Measurements from ENCODE around the gene MPRIP. TPM values are rescaled to one million over a fixed set of nuclear protein-coding genes. Genes with fewer than 3 reads are reported as not detected.
A peak's percentile ranks its signal among the peaks of the same experiment; 100 is the strongest.

Gene MPRIP
- total and polyA plus RNA-seq, 2 experiments from 2014 or later = 80.4 to 172 TPM

GRCh38 chr17:17041018-17041521 is 1.2 kb upstream of the MPRIP start:
- H3K27me3 ChIP-seq = no peaks in the 10 kb centered on the region
- H3K9me3 ChIP-seq (ENCODE audit: low read depth) = no peaks in the 10 kb centered on the region
- no peak overlapping the region for H3K27ac ChIP-seq
- no peaks in the 10 kb centered on the region for H3K36me3 ChIP-seq
- H3K4me3 ChIP-seq = no peak overlapping the region
- peaks cover 19% of the 10 kb centered on the region for H3K4me1 ChIP-seq (ENCODE audit: low read depth)
- TF ChIP-seq CTCF (IDR thresholded peaks at IDR 0.05; ENCODE audit: low read depth, low read length) = no peak
- DNase-seq (ENCODE audit: low read depth in 1 of 2, low spot score in 1 of 2) = no peak

- no peak overlapping the region for H3K27ac ChIP-seq
These were observed 480 bp upstream of the MPRIP start for GRCh38 chr17:17041571-17042383.

GRCh38 chr17:17042851-17043460 is 699 bp downstream of the MPRIP start:
- peaks cover 21% of the 10 kb centered on the region for H3K4me1 ChIP-seq (ENCODE audit: low read depth)
- peak overlapping the region; percentile 11 for H3K27ac ChIP-seq
- H3K27me3 ChIP-seq = no peaks in the 10 kb centered on the region

More at GRCh38 chr17:17041571-17042383, 480 bp upstream of the MPRIP start:
- Histone ChIP-seq H3K9me3 (ENCODE audit: low read depth) (no peaks in the 10 kb centered on the region), H3K27me3 (no peaks in the 10 kb centered on the region), H3K4me1 (ENCODE audit: low read depth) (peaks cover 19% of the 10 kb centered on the region), H3K4me3 (peak overlapping the region; percentile 20), H3K36me3 (no peaks in the 10 kb centered on the region)
- TF ChIP-seq CTCF (IDR thresholded peaks at IDR 0.05; ENCODE audit: low read depth, low read length) = no peak
- DNase-seq (ENCODE audit: low read depth in 1 of 2, low spot score in 1 of 2) = peak; percentile 99

GRCh38 chr17:17043461-17044271 is 1.4 kb downstream of the MPRIP start:
- peak in 1 of 2 donors; percentile 47 for DNase-seq (ENCODE audit: low read depth in 1 of 2, low spot score in 1 of 2)
- H3K27me3 ChIP-seq = no peaks in the 10 kb centered on the region
- peak overlapping the region; percentile 50 for H3K27ac ChIP-seq
- peak overlapping the region; percentile 95 for H3K4me3 ChIP-seq
- no peaks in the 10 kb centered on the region for H3K36me3 ChIP-seq
- no peak for TF ChIP-seq CTCF (IDR thresholded peaks at IDR 0.05; ENCODE audit: low read depth, low read length)
- no peaks in the 10 kb centered on the region for H3K9me3 ChIP-seq (ENCODE audit: low read depth)
- H3K4me1 ChIP-seq (ENCODE audit: low read depth) = peaks cover 21% of the 10 kb centered on the region

More at GRCh38 chr17:17042851-17043460, 699 bp downstream of the MPRIP start:
- Histone ChIP-seq H3K4me3 (peak overlapping the region; percentile 95), H3K36me3 (no peaks in the 10 kb centered on the region), H3K9me3 (ENCODE audit: low read depth) (no peaks in the 10 kb centered on the region)
- no peak for TF ChIP-seq CTCF (IDR thresholded peaks at IDR 0.05; ENCODE audit: low read depth, low read length)
- peak; percentile 28 to 38 for DNase-seq (ENCODE audit: low read depth in 1 of 2, low spot score in 1 of 2)

- Histone ChIP-seq H3K4me1 (ENCODE audit: low read depth) (peaks cover 21% of the 10 kb centered on the region), H3K4me3 (peak overlapping the region; percentile 95), H3K27ac (peak overlapping the region; percentile 50), H3K27me3 (no peaks in the 10 kb centered on the region), H3K36me3 (no peaks in the 10 kb centered on the region), H3K9me3 (ENCODE audit: low read depth) (no peaks in the 10 kb centered on the region)
- no peak for TF ChIP-seq CTCF (IDR thresholded peaks at IDR 0.05; ENCODE audit: low read depth, low read length)
- DNase-seq (ENCODE audit: low read depth in 1 of 2, low spot score in 1 of 2) = peak; percentile 81 to 82
These were observed 2.7 kb downstream of the MPRIP start for GRCh38 chr17:17044846-17045561.
